Activated CD4-positive, alpha-beta T cell treated with anti-CD3 and anti-CD28 coated beads for 48 hours (primary cell): ENCODE results near the gene PAK6.

Experiments used
- DNase-seq: peaks from one replicate; pipeline ENCODE4 v3.0.0-alpha.2; 2020

Gene PAK6

DNA sequence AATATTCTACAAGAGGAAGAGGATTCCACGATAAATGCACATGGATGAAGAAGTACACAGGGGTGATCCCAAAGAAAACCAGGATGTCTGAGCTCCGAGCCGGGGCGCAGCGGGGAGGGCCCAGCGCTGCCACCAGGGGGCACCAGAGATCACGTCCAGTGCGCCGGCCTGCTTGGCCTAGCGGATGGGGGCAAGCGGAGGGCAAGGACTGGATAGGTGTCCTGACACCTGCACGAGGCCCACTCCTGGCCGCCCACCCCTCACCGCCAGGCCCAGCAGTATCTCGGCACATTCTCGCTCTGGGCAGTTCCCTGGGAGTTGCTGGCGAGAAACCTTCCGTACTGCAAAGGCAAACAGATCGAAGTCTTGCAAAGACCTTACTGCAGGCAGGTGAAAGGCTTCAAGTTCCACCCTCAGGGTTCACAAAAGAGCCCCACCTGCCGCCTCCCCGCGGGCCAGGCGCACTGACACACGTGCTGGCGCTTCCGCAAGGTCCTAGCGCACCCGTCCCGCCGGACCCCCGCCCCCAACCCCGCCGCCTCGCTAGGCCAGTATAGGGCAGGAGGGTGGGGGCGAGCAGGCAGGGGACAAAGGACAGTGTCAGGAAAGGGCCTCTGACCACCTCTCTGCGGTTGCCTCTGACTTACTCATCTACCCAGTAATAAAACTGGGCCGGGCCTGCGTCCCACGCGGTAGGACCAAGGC, 40.7 kb downstream of the PAK6 start:
- peak; percentile 77 for DNase-seq

DNA sequence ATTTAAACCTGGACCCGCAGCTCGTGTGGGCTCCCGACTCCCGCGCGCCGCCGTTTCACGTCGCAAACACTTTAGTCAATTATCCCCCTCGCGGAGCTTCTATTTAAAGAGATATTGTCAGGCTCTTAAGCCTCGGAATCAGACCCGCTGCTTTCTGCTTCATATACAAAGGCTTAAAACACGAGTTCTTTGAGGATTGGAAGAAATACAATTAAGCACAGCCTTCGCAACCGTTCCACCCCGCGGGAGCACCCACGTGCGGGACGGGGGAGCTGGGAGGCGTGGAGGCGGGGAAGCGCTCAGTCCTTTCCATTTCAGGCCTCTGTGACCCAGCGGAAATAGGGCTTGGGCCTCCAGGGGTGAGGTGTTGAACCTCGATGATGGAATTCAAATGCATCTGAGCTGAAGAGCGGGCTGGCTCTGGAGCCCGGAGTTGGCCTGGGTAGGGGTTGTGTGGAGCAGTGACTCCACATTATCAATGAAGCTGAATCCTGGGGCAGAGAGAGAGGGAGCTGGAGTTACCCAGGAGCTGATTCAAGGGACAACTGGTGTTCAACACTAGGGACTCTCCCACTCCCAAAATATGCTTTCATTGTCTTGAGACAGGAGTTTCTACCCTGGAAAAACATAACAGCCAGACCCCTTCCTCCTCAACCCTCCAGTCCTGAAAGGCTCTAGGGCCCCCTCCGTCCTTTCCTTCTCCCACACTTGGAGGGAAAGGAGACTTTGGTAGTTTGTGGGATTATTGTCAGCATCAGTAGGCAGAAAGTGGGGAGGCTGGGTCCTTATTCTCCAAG, 41.6 kb downstream of the PAK6 start:
- DNase-seq = no peak

DNA sequence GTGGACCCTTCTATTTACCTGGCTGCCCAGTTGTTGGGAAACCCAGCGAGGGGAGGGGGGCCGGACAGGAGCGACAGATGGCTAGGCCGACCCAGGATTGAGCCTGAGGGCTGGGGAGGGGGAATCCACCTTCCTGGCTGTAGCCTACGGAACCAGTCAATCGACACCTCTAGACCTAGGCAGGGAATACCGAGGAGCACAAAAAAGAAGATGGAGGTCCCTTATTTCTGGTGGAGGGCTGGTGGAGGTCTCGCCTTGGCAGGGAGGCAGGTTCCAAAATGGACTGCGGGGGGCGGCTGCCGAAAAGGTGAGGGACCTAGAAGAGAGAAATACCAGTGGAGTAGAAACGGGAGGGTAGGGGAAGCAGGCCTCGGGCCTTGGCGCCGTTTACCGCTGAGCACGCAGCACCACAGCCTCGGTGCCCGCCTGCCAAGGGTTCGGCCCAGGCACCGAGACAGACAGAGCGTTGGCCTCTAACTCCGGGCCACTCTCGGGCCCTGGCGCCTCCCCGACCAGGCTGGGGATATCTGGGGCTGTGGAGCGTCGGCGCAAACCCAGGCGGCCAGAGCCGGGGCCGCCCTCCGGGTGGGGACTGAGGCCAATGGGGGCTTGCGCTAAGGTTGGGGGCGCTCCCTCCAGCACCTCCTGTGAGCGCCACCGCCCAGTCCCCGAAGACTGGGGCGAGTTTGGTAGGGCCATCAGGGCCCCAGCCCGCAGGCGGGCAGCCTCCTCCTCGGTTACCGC, 42.4 kb downstream of the PAK6 start:
- no peak for DNase-seq

DNA sequence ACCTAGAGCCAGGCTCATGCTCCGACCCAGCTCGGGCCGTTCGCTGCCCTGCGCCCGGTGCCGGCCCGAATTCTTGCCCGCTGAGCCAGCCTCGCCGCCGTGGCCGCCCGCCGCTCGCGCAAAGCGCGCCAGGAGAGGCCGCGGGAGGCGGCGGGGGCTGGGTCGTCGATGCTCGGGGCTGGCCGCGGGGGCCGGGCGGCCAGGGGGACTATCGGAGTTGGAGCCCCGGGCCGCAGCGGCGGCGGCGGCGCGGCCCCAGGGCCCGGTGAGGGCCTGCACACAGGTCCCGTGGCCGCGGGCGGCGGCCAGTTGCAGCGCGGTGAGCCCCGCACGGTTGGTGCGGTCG, 42.9 kb downstream of the PAK6 start:
- no peak for DNase-seq

DNA sequence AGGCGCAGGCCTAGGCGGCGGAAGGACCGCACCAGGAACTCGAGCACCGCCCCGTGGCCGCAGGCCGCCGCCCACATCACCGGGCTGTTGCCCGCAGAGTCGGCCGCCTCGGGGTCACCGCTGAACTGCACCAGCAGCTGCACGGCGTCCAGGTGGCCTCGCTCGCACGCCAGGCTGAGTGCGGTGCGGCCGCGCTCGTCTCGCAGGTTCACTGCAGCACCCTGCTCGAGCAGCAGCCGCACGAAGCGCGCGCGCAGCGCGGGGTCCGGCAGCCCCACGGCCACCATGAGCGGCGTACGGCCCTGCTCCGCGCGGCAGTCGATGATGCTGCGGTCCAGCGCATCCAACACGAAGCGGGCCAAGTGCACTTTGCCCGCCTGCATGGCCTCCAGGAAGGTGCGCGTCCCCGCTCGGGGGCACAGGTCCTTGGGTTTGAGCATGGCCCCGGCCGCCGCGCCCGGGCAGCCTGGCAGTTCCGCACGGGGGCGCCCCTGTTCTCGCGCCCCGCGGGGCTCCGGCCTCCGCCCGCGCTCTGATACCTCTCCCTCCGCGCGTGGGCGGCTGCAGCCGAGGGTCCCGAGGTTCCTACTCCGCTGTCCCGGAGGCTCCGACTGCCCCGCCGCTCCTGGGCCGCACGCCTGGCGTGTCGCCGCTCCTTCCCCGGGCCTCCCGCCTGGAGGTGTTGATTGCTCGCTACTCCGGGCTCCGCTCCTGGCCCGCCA, 43.4 kb downstream of the PAK6 start:
- peak; percentile 56 for DNase-seq

DNA sequence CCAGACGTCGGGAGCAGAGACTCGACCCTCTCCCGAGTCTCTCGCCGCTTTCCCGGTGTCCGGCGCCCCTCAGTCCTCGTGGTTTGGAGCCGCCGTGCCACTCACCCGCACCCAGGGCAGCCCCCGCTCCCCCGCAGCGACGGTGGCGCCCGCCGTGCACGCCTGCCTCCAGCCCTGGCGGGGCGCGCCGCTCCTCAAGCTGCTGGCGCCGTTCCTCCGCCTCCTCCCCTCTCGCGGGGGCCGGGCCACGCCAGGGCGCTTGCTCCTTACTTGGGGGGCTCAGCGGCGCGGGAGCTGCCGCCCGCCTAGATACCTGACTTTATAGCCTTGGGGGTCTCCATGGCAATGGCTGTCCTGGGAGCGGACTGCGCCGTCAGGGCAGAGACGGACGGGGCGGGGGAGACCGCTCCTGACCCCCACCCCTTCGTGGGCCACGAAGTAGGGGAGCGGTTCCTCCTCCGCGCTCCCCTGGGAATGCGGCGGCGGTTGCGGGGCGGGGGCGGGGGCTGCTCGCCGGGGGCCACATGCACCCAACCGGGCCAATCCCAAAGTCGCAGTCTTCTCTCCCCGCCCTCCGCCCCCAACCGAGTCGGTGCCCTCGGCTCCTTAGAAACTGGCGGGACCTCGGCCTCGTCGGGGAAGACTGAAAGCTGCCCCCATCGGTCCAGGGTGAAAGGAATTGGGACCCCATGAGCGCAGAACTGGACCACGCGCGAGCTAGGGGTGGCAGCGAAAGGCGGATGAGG, 44.2 kb downstream of the PAK6 start, which contains the start of gene ANKRD63:
Gene ANKRD63 (minus strand): TSS at position 196 of the 746 bp plus-strand sequence. CDS start 478 bp downstream, outside the sequence.
- DNase-seq = peak; percentile 45

DNA sequence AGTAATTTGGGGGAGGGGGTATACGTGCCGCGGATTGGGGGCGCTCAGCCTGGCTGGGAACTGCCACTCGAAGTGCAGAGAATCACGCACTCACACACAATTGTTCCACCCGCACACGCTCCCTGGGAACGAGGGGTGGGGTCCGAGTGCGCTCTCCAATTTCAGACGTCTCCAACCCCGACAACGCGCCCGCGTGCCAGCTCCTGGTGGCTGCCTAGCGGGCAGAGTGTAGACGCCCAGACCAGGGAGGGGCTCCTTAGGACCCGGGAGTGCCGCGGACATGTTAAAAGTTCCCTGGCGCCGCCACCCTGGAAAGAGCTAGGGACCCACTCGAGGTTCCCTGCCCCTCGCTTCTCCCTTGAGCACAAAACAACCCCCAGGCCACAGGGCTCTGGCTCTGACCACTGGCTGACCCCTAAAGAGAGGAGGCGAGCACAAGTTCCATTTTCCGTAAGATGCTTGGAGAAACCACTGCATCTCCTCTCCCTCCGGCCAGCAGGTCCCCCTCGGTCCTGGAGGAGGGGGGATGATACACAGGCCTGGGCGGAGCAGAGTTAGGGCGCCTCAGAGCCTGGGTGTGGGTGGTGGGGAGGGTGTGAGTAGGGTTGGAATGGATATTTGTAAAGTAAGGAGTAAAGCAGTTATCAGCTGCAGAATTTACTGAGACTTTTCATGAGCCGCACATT, 44.9 kb downstream of the PAK6 start:
- no peak for DNase-seq

DNA sequence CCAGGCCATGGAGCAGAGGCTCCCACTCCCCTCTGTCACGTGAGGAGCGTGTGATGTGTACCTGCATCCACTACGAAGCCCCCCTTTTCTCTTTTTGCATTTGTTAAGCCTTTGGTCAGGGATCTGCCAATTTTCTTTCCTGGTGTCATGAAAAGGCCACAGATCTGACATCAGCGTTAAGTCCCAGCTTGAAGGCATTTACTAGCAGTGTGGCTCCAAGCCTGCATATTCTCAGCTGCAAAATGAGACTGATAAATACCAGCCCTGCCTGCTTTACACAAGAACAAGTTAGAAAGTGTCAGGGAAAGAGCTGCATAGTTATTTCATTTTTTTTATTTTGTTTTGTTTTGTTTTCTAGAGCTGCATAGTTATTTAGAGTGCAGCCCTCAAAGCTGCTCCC, 46.3 kb downstream of the PAK6 start:
- no peak for DNase-seq

DNA sequence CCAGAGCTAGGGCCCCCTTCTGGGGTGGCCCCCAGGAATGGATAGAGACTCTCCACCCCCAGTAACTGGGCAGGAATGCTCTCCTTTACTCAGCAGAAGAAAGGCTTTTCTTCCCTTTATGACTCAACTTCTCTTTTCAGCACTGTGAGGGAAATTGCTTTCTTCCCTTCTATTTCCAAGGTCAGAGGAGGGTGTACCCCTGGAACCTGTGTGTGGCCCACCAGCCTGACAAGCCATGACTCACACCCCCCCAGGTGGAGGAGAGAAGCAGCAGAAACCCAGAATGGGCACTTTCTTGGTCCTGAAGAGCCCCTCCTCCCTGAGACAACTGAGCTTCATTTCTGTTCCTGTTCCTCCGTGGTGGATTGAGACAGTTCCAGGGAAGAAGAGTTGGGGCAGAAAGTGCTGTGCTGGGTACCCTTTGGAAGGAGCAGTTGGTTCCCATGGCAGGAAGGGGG, 46.7 kb downstream of the PAK6 start:
- no peak for DNase-seq

DNA sequence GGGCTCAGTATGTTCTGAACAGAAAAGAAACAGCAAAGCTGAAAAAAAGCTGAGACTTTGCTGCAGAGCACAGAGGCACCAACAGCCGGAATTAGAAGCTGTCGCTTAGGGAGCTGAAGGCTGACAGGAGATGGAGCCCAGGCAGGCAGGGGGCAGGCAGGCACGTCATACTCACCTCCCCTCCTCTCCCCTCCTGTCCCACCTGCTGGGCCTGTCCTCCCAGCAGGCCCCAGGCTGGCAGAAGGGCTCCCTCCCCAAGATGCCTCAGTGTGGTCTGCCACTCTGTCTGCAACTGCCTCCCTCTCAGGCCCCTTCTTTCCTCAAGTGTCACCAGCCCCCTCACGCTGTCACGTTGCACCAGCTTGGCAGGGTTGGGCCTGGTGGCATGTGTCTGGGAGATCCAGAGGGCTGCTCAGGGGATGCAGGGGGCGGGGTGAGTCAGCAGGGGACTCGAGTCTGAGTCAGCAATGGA, 47.2 kb downstream of the PAK6 start:
- DNase-seq = no peak

DNA sequence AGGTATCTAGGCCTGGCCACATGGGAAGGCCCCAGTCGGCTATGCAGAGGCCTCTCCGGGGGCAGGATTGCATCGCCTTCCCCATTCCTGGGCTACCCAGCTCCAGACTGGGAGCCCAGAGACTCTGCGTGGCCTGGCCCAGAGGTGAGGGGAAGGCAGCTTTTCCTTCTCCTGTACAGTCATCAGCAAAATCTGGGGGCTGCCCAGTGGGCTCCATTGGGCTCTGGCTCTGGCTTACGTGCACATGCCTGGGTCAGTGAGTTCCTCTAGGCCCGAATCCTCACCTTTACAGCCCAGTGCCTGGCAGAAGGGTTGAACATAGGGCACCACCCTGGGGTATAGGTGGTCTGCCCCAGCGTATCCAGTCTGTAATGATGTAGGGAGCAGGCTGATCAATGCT, 47.9 kb downstream of the PAK6 start:
- no peak for DNase-seq

DNA sequence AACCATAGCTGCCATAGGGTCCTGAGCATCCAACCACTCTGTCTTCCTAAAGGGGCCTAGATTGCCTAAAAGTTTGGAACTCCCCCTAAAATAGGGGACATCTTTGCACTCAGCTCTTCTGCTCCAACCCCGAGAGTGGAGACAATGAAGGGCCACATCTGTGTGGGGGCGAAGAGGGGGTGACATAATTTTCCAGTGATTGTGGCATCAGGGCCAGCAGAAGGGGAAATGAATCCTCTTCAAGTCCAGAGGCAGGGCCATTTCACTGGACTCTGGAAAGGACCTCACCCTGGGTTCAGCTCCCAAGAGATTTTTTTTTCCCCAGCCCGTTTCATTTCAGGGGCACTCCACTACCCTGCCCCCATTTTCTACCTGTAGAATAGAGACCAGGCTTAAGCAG, 48.6 kb downstream of the PAK6 start:
- no peak for DNase-seq

DNA sequence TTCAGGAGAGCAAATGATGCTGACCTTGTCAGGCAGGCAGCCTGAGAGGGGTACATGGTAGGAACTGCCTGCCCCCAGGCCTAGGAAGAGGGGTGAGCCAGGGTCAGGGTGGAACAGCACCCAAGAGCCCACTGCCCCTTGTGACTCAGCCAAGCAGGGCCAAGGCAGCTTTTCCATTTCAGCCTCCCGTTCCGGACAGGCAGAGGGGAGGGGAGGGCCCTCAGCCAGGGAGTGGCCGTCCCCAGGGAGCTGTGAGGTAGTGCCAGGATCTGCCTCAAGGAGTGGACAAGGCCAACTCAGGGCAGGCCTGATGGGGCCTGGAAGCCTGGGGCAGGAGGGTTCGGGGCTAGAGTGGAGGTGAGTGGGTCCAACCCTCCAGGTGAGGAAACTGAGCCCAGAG, 49.1 kb downstream of the PAK6 start:
- no peak for DNase-seq

DNA sequence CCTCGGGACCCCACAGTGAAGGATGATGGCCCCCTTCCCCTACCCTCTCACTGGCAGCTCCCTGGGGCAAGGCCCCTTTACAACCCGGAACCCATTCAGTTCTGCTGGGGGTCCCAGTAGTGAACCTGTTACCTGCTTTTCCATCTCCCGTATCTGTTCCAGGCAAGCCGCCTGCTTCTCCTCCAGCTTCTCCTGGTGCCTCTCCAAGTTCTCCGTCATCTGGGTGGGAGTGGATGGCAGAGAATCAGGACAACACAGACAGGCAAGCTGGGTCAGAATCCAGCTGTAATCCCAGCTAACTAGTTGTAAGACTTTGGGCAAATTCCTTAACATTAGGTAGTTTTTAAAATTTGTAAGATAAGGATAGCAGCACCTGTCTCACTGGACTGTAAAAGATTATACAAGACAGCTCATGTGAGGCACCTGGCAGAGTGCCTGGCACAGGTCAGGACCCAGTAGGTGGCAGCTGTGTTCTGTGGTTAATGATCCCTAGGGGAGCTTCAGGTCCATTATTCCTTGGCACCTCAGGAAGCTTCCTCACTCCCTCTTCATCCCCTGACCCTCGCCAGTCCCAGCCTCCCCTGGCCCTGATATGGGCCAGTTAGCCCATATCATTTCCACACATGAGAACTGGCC, 50.4 kb downstream of the PAK6 start:
- DNase-seq = no peak

DNA sequence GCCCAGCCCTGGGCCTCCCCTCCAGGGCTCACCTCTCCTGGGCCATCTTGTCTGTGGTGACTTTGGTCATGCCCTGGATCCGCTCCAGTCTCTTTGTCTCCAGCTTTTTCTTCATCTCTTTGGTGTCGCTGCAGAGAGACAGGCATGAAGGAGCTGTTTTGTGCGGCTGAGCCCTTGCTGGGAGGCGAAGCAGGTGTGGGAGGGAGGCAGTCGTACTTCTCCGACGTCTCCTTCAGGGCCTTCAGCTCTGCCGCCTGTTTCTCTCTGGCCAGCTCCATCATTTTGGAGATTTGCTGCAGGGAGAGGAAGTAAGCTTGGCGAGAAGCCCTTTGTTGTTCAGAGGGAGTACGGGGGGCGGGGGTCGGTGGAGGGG, 51.7 kb downstream of the PAK6 start:
- no peak for DNase-seq

DNA sequence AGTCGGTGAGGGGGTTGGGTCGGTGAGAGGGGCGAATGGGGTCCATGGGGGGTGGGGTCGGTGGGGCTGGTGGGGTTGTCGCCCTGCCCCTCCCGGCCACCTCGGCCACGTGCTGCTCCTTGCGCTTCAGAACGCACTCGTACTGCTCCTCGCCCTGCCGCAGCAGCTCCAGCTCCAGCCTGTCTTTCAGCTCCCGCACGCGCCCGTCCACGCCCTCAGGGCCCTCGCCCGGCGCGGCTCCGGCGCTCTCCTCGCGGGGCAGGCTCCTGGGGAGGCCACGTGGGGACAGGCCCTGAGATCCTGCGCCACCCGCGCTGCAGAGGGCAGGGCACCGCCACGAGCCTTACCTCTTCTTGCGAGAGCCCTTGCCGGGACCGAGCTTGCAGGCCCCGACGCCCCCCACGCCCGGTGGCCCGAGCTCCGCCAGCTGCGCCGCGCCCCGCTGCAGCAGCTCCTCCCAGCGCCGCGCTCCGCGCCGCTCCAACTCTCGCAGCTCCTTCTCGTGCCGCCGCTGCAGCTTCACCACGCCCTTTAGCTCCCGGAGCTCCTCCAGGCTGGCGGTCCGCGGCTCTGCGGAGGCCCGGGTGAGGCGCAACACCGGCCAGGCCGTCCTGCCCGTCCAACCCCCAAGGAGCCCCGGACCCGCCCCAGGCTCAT, 52.2 kb downstream of the PAK6 start:
- DNase-seq = no peak

DNA sequence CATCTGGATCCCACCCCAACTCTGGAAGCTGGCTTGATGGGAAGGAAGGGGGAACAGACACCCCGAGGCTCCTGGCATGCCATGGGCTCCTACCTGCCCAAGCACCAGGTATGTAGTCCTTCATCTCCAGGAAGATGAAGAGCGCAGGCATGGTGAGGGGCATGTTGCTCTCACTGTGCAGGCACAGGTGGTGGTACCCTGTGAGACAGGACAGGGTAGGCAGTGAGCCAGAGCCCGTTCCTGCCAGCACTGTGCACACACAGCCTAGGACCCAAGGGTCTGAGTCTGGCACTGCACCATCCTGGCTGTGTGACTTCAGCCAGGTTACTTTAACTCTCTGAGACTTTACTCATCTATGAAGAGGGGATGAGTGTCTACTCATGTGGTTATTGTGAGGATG, 53.4 kb downstream of the PAK6 start:
- DNase-seq = no peak

DNA sequence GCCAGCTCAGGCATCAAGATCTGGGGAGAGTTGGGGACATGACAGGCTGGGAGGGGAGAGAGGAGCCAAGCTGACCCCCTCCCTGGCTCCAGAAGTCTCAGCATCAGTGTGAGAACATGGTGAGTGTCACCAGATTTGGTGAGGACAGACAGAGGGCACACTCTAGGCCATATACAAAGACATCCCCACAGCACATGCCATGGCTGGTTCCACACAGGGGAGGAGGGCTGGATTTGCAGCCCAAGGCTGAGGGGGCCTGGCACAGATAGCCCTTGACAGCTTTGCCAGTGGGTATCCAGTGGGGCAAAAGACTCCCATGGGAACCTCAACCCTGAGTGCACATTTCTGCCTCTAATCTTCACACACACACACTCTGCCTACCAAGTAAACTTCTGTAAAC, 54.1 kb downstream of the PAK6 start:
- DNase-seq = no peak

DNA sequence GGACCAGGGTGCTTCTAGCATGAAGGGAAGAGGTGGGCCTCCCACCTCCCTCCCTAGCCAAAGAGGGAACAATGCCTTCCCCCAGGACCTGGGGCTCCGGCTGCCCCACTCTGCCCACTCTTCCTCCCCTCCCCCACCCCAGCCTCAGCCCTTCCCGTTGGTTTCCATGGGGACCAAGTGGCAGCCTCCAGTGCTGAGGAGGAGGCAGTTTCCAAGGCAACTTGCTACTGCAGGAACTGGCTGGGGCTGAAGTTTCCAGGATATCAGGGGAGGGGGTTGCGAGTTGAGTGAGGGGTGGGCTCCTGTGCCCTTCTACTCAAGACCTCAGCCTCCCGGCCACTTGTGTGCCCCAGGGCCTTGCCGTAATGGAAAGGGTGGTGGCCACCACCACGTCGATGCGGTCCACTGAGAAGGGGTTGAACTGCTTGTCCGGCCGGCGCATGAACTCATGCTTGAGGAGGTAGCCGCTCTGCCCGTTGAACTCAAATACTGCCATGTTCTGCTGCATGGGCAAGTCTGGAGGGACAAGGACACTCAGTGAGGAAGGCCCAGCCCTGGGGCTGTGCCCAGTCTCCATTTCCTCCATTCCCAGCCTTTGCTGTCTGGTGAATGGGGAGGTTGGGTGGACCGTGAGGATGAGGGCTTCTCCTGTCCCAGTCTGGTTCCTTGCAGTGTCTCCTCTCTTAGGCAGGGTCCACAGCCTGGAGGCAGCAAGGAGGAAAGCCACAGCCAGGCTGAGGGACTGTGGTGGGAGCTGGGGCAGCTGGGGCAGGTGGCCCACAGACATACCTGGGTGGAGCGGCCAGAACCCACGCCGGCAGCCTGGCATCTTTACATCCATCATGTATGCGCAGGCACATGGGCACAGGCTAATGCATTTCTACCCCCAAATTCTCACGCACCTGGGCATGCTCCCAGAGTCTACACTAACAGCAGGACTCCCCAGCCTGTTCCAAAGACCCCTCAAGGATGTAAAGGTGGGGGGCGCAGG, 55.3 kb downstream of the PAK6 start:
- DNase-seq = no peak
